Neural cell (in vitro differentiated cells): ENCODE data around the gene KRTAP4-6. TPM values are rescaled to one million over a fixed set of nuclear protein-coding genes. Genes with fewer than 3 reads are reported as not detected.

ENCODE experiments used
- H2AFZ ChIP-seq: fragments of 200-600, 300-800 bp; sonication (generic), shearing (Covaris generic); 2 replicates; pipeline ENCODE4 v1.6.0; 2014; ENCODE audit warnings: low read depth, mild to moderate bottlenecking, antibody characterized with exemption, low read length, moderate library complexity
- H3F3A ChIP-seq: fragments of 200-600 bp; shearing (Covaris generic); 2 replicates; pipeline ENCODE4 v1.6.1; 2016; ENCODE audit warnings: mild to moderate bottlenecking, moderate library complexity, mixed read lengths, antibody characterized with exemption, low read length; ENCODE audit not compliant: insufficient read depth, poor library complexity, severe bottlenecking
- H3K27ac ChIP-seq: fragments of 200-600, 300-800 bp; sonication (generic), shearing (Covaris generic); 2 replicates; pipeline ENCODE4 v1.5.1; 2014; ENCODE audit warnings: mild to moderate bottlenecking, low read length, moderate library complexity
- H3K27me3 ChIP-seq: fragments of 300-800, 200-600 bp; sonication (generic), shearing (Covaris generic); 2 replicates; pipeline ENCODE4 v1.6.0; 2014; ENCODE audit warnings: mild to moderate bottlenecking, low read depth, low read length, moderate library complexity; ENCODE audit not compliant: insufficient read depth
- H3K36me3 ChIP-seq: fragments of 300-800, 200-600 bp; sonication (generic), shearing (Covaris generic); 2 replicates; pipeline ENCODE4 v1.5.1; 2014; ENCODE audit warnings: mild to moderate bottlenecking, antibody characterized with exemption, low read length, moderate library complexity; ENCODE audit not compliant: insufficient read depth
- H3K4me2 ChIP-seq: fragments of 300-800, 200-600 bp; sonication (generic), shearing (Covaris generic); 2 replicates; pipeline ENCODE4 v1.6.0; 2014; ENCODE audit warnings: mild to moderate bottlenecking, low read length
- H3K4me3 ChIP-seq: fragments of 300-800, 200-600 bp; sonication (generic), shearing (Covaris generic); 2 replicates; pipeline ENCODE4 v1.5.1; 2014; ENCODE audit warnings: mild to moderate bottlenecking, low read length, moderate library complexity
- H3K79me2 ChIP-seq: fragments of 200-600 bp; shearing (Covaris generic); replicated peaks from 2 replicates; pipeline ENCODE4 v1.6.0; 2014; ENCODE audit warnings: mild to moderate bottlenecking, low read length, moderate library complexity; ENCODE audit not compliant: insufficient read depth
- H3K9ac ChIP-seq: fragments of 300-800, 200-600 bp; sonication (generic), shearing (Covaris generic); 2 replicates; pipeline ENCODE4 v1.6.1; 2016; ENCODE audit warnings: mild to moderate bottlenecking, low read length, mixed read lengths
- H3K9me2 ChIP-seq: fragments of 200-600 bp; shearing (Covaris generic); 2 replicates; pipeline ENCODE4 v1.6.1; 2016; ENCODE audit warnings: mild to moderate bottlenecking, low read length, mixed read lengths; ENCODE audit not compliant: insufficient read depth
- H3K9me3 ChIP-seq: fragments of 200-600, 300-800 bp; sonication (generic), shearing (Covaris generic); 2 replicates; pipeline ENCODE4 v1.6.1; 2016; ENCODE audit warnings: mild to moderate bottlenecking, mixed run types, low read length, moderate library complexity, mixed read lengths
- H4K20me1 ChIP-seq: fragments of 200-600 bp; shearing (Covaris generic); 2 replicates; pipeline ENCODE4 v1.6.1; 2016; ENCODE audit warnings: mild to moderate bottlenecking, mixed run types; ENCODE audit not compliant: insufficient read depth
- EP300 ChIP-seq: fragments of 450-650 bp; conservative IDR thresholded peaks from 2 replicates; pipeline ENCODE4 v1.6.1; 2014; ENCODE audit warnings: antibody characterized with exemption, mild to moderate bottlenecking, moderate library complexity; ENCODE audit not compliant: poor library complexity, severe bottlenecking
- EZH2 ChIP-seq: fragments of 200-600, 300-800 bp; shearing (Covaris generic), sonication (generic); IDR thresholded peaks from 2 replicates; pipeline ENCODE4 v1.6.1; 2014; ENCODE audit warnings: antibody characterized with exemption, low read length, borderline replicate concordance, mild to moderate bottlenecking; ENCODE audit not compliant: insufficient read depth, poor library complexity, severe bottlenecking
- MXI1 ChIP-seq: fragments of 450-650 bp; conservative IDR thresholded peaks from 2 replicates; pipeline ENCODE4 v1.6.1; 2014; ENCODE audit warnings: antibody characterized with exemption, mild to moderate bottlenecking; ENCODE audit not compliant: poor library complexity, severe bottlenecking
- POLR2AphosphoS5 ChIP-seq: IDR thresholded peaks from 2 replicates; pipeline ENCODE4 v1.6.1; 2012
- RAD21 ChIP-seq: fragments of 450-650 bp; conservative IDR thresholded peaks from 2 replicates; pipeline ENCODE4 v1.6.1; 2014; ENCODE audit warnings: antibody characterized with exemption, mild to moderate bottlenecking, moderate library complexity
- SMC3 ChIP-seq: fragments of 450-650 bp; conservative IDR thresholded peaks from 2 replicates; pipeline ENCODE4 v1.6.1; 2014; ENCODE audit warnings: antibody characterized with exemption, mild to moderate bottlenecking, moderate library complexity; ENCODE audit not compliant: poor library complexity
- TAF1 ChIP-seq: IDR thresholded peaks from 2 replicates; pipeline ENCODE4 v1.6.1; 2012; ENCODE audit warnings: low read depth
- polyA plus RNA-seq: library from polyadenylated mRNA; depleted of rRNA; stranded (reverse); fragments of >200 nt; gene quantifications from 2 replicates; pipeline ENCODE4 v1.2.3, GENCODE V29; 2014
- TF ChIP-seq, protein P1 (sequence below): fragments of 450-650 bp; IDR thresholded peaks from 2 replicates; pipeline ENCODE4 v1.5.1; 2014; ENCODE audit warnings: antibody characterized with exemption, mild to moderate bottlenecking, moderate library complexity; ENCODE audit not compliant: poor library complexity, severe bottlenecking
- TF ChIP-seq, protein P2 (sequence below): IDR thresholded peaks from 2 replicates; pipeline ENCODE4 v1.6.1; 2012; ENCODE audit warnings: borderline replicate concordance

KRTAP4-6 gene
- polyA plus RNA-seq, 1 donor from 2014 or later = not detected

DNA sequence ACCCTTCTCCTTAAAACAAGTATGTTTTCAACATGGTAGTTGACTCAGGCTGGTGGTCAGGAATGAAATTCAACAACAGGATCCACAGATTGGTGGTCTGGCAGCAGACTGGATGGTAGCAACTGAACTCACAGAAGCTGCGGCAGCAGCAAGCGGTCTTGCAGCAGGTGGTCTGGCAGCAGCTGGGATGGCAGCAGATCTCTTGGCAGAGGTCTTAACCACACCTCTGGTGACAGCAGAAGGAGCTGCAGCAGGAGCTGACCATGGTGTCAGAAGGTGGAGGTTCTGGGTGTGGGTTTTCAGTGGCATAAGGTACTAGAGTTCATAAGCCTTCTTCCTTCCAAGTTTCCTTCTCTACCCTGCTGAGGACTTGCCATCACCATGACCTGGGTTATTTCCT, 46.5 kb upstream of the KRTAP4-6 start:
- Histone ChIP-seq H3K9ac (no peak overlapping the region), H3K4me3 (no peak overlapping the region), H3K9me3 (no peaks in the 10 kb centered on the region), H3K79me2 (no peaks in the 10 kb centered on the region), H2AFZ (no peak overlapping the region), H3F3A (no peaks in the 10 kb centered on the region), H3K36me3 (no peaks in the 10 kb centered on the region), H3K27ac (no peak overlapping the region), H3K4me2 (no peak overlapping the region), H3K27me3 (no peaks in the 10 kb centered on the region), H3K9me2 (no peaks in the 10 kb centered on the region), H4K20me1 (no peaks in the 10 kb centered on the region)
- TF ChIP-seq RAD21 (no peak), EZH2 (no peak), SMC3 (no peak), EP300 (no peak), POLR2AphosphoS5 (no peak), MXI1 (no peak), TAF1 (no peak)
- TF ChIP-seq, protein P1, sequence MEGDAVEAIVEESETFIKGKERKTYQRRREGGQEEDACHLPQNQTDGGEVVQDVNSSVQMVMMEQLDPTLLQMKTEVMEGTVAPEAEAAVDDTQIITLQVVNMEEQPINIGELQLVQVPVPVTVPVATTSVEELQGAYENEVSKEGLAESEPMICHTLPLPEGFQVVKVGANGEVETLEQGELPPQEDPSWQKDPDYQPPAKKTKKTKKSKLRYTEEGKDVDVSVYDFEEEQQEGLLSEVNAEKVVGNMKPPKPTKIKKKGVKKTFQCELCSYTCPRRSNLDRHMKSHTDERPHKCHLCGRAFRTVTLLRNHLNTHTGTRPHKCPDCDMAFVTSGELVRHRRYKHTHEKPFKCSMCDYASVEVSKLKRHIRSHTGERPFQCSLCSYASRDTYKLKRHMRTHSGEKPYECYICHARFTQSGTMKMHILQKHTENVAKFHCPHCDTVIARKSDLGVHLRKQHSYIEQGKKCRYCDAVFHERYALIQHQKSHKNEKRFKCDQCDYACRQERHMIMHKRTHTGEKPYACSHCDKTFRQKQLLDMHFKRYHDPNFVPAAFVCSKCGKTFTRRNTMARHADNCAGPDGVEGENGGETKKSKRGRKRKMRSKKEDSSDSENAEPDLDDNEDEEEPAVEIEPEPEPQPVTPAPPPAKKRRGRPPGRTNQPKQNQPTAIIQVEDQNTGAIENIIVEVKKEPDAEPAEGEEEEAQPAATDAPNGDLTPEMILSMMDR = no peak
- TF ChIP-seq, protein P2, sequence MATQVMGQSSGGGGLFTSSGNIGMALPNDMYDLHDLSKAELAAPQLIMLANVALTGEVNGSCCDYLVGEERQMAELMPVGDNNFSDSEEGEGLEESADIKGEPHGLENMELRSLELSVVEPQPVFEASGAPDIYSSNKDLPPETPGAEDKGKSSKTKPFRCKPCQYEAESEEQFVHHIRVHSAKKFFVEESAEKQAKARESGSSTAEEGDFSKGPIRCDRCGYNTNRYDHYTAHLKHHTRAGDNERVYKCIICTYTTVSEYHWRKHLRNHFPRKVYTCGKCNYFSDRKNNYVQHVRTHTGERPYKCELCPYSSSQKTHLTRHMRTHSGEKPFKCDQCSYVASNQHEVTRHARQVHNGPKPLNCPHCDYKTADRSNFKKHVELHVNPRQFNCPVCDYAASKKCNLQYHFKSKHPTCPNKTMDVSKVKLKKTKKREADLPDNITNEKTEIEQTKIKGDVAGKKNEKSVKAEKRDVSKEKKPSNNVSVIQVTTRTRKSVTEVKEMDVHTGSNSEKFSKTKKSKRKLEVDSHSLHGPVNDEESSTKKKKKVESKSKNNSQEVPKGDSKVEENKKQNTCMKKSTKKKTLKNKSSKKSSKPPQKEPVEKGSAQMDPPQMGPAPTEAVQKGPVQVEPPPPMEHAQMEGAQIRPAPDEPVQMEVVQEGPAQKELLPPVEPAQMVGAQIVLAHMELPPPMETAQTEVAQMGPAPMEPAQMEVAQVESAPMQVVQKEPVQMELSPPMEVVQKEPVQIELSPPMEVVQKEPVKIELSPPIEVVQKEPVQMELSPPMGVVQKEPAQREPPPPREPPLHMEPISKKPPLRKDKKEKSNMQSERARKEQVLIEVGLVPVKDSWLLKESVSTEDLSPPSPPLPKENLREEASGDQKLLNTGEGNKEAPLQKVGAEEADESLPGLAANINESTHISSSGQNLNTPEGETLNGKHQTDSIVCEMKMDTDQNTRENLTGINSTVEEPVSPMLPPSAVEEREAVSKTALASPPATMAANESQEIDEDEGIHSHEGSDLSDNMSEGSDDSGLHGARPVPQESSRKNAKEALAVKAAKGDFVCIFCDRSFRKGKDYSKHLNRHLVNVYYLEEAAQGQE = no peak

DNA sequence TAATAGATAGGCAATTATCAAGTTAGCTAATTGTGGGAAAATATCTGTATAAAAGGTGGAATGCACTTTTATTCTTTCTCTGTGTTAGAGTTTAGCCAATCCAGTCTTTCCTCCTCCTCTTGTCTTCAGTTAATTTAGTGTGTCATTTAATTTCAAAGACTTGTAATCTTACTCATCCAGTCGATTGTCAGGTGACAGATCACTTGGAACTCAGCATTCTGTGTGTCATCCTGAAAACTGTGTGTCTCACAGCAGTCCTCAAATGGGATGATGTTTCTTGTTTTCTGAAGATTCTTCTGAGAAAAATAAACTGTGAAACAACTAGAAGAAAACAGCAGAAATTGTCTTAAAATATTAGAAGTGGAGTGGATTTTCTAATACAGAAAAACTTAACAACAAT, 44.7 kb upstream of the KRTAP4-6 start:
- Histone ChIP-seq H3K9ac (no peak overlapping the region), H2AFZ (no peak overlapping the region), H3K9me3 (no peaks in the 10 kb centered on the region), H3K4me2 (no peak overlapping the region), H3K9me2 (no peaks in the 10 kb centered on the region), H3K36me3 (no peaks in the 10 kb centered on the region), H3K4me3 (no peak overlapping the region), H3K79me2 (no peaks in the 10 kb centered on the region), H3F3A (no peaks in the 10 kb centered on the region), H3K27me3 (no peaks in the 10 kb centered on the region), H4K20me1 (no peaks in the 10 kb centered on the region), H3K27ac (no peak overlapping the region)
- TF ChIP-seq SMC3 = no peak
- no peak for TF ChIP-seq RAD21
- TF ChIP-seq MXI1 = no peak
- no peak for TF ChIP-seq EP300
- TF ChIP-seq, protein P1 = no peak
- TF ChIP-seq POLR2AphosphoS5 = no peak
- TF ChIP-seq, protein P2 = no peak
- no peak for TF ChIP-seq EZH2
